Effector memory CD8-positive, alpha-beta T cell (primary cell): Measurements from ENCODE around the gene KLF4.
"Not testable (repeated sequence)": the region's sequence is repeated elsewhere in the genome, so short reads cannot be mapped to it uniquely, and the experiment has no call there.

Experiments
- ATAC-seq: fragments of 150-1000 bp; cut with Tn5 transposase; replicated peaks from 2 replicates; pipeline ENCODE4 v1.10.0; 2021; ENCODE audit warnings: mild to moderate bottlenecking, moderate library complexity
- DNase-seq, 3 experiments: peaks; one replicate each; pipeline ENCODE4 v3.0.0; 2021
- H3K27ac Mint-ChIP-seq, 2 donors: one replicate each; pipeline ENCODE4 v1.8.0; 2022; ENCODE audit warnings: mild to moderate bottlenecking in 2 of 2, mixed read lengths in 2 of 2, moderate library complexity in 2 of 2
- H3K27me3 Mint-ChIP-seq, 2 donors: one replicate each; pipeline ENCODE4 v1.8.0; 2022; ENCODE audit warnings: mixed read lengths in 2 of 2
- H3K36me3 Mint-ChIP-seq: one replicate; pipeline ENCODE4 v1.8.0; 2022; ENCODE audit warnings: mild to moderate bottlenecking, moderate library complexity, mixed read lengths; ENCODE audit not compliant: insufficient read depth
- H3K4me1 Mint-ChIP-seq, 2 donors: one replicate each; pipeline ENCODE4 v1.8.0; 2022; ENCODE audit warnings: low read depth in 2 of 2, mixed read lengths in 2 of 2
- H3K4me3 Mint-ChIP-seq, 2 donors: one replicate each; pipeline ENCODE4 v1.8.0; 2022; ENCODE audit warnings: mild to moderate bottlenecking in 2 of 2, mixed read lengths in 2 of 2, moderate library complexity in 2 of 2
- H3K9me3 Mint-ChIP-seq, 2 donors: one replicate each; pipeline ENCODE4 v1.8.0; 2022; ENCODE audit warnings: mixed read lengths in 2 of 2

KLF4 gene

DNA sequence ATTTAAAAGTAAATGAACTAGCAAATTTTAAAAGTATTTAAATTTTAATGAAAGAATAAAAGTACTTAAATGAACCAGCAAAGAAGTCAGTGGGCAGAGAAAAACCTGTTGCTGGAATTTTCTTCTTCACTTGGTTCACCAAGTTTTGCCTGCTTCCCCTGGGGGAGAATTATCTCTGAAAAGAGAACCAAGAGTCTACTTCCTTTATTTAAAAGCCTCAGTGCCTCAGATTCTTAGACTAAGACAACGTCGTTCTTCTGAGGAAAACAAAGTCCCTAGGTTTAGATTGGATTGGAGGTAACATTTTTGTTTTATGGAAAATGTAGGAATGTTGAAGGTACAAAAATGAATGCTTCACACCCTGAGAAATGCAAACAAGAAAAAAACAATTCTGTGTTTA, 7.4 kb upstream of the KLF4 start:
- Mint-ChIP-seq H3K9me3 (no peaks in the 10 kb centered on the region), H3K27ac (no peak overlapping the region), H3K27me3 (peaks cover 24 to 27% of the 10 kb centered on the region in 2 donors), H3K4me3 (no peak overlapping the region), H3K4me1 (no peaks in the 10 kb centered on the region), H3K36me3 (no peaks in the 10 kb centered on the region)
- no peak for ATAC-seq
- DNase-seq = no peak

DNA sequence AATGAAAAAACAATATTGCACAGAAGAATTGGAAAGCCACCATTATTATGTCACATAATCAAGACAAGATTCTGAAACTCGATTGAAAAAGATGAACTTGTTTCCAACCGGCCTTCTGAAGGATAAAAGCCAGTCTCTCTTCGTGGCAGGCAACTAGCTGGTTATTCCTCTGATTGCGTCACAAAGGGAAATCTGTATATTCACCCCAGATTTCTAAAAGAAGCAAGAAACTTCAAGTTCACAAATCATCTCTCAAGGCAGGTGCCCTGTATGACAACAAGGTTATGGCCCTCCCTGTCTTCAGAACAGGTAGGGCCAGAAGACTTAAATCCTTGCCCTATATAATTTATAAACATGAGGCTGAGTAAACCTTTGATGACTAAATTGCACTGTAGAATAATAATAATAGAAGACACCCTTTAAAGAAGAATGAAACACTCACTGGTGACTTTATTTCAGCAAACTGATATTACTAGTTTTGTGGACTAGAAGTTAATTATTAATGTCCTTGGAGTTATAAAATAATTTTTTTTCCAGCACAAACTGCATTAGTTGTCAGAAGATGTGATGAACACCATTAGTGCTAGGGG, 2.9 kb upstream of the KLF4 start:
- peaks cover 3 to 9% of the 10 kb centered on the region in 2 donors for H3K4me1 Mint-ChIP-seq
- no peak for DNase-seq
- ATAC-seq = no peak
- peaks cover 9% of the 10 kb centered on the region for H3K36me3 Mint-ChIP-seq
- H3K4me3 Mint-ChIP-seq = no peak overlapping the region
- no peak overlapping the region for H3K27ac Mint-ChIP-seq
- peaks cover 55 to 66% of the 10 kb centered on the region in 2 donors for H3K27me3 Mint-ChIP-seq
- no peaks in the 10 kb centered on the region for H3K9me3 Mint-ChIP-seq

DNA sequence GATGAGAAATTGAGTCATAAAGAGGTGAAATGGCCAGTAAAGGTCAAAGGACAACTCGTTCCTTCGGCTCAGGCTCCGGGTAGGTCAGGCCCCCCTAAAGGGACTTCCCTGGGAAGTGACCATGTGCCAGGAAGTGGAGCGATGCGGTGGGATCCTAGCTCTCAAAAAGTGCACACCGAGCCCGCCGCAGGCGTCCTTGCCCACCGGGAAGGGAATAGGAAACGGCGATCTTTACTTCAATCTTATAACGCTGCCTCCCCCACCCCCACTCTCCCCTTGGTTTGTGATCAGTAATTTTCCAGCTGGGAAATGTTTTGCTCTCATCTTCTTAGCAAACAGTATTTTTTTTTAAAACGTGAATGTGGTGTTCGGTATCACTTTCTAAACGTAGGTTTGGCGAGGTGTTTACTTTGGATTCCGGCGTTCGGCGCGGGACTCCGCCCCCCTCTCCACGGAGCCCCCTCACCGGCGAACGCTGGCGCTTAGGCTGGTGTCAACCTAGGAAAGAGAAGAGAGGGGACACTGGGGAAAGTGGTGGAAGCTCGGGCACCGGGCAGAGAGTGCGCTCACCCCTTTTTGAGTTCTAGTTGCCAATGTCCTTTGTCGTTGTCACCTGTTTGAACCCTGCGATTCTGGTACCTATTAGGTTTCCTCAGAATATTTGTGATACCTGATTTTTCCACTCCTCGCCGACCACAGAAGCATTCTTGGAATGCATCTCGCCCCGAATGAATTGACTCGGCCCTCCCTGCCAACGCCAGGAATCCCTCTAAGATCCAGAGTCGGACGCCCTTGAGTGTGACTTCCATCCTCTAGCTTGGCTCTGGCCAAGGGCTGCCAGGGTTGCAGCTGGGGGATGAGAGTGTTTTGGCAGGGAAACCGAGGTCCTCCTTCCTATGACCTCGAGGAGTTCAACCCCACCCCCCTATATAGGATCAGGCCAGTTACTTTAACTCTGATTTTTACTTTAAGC, 1.8 kb upstream of the KLF4 start:
- peaks cover 14% of the 10 kb centered on the region for H3K36me3 Mint-ChIP-seq
- H3K27ac Mint-ChIP-seq = no peak overlapping the region
- peak overlapping the region; percentile 56 to 69 for H3K4me3 Mint-ChIP-seq
- H3K9me3 Mint-ChIP-seq = no peaks in the 10 kb centered on the region
- H3K27me3 Mint-ChIP-seq = peaks cover 61 to 77% of the 10 kb centered on the region in 2 donors
- ATAC-seq = no peak
- H3K4me1 Mint-ChIP-seq = peaks cover 3 to 9% of the 10 kb centered on the region in 2 donors
- DNase-seq = no peak

DNA sequence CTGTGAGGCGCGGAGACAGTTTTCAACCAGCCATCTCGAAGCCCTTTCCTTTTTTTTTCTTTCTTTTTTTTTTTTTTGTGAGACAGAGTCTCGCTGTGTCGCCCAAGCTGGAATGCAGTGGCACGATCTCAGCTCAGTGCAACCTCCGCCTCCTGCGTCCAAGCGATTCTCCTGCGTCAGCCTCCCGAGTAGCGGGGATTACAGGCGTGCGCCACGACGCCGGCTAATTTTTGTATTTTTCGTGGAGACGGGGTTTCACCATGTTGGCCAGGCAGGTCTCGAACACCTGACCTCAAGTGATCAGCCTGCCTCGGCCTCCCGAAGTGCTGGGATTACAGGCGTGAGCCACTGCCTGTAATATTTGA, 1.0 kb upstream of the KLF4 start:
- ATAC-seq, H3K9me3 Mint-ChIP-seq, H3K4me1 Mint-ChIP-seq, DNase-seq, H3K27ac Mint-ChIP-seq: not testable (repeated sequence)
- peaks cover 14% of the 10 kb centered on the region for H3K36me3 Mint-ChIP-seq
- H3K4me3 Mint-ChIP-seq = peak overlapping the region; percentile 56 to 69
- H3K27me3 Mint-ChIP-seq = peaks cover 58 to 82% of the 10 kb centered on the region in 2 donors

DNA sequence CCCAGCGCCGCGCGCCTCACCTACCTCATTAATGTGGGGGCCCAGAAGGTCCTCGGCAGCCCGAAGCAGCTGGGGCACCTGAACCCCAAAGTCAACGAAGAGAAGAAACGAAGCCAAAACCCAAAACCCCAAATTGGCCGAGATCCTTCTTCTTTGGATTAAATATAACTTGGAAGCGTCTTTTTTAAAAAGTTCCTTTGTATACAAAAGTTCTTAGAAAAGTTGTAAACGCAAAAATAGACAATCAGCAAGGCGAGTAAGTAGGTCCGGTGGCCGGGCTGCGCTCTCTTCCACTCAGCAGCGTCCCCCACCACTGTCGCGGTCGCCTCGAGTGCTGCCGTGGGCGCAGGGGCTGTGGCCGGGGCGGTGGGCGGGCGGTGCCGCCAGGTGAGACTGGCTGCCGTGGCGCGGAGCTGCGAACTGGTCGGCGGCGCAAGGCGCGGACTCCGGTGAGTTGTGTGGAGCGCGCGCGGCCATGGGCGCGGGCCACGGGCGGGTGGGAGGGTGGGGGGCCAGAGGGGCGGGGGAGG, 360 bp downstream of the KLF4 start:
- Mint-ChIP-seq H3K27me3 (peaks cover 44 to 74% of the 10 kb centered on the region in 2 donors), H3K4me1 (peaks cover 3 to 9% of the 10 kb centered on the region in 2 donors), H3K9me3 (no peaks in the 10 kb centered on the region), H3K36me3 (peaks cover 14% of the 10 kb centered on the region), H3K27ac (no peak overlapping the region), H3K4me3 (peak overlapping the region; percentile 69 to 75)
- DNase-seq (no peak), ATAC-seq (no peak)

DNA sequence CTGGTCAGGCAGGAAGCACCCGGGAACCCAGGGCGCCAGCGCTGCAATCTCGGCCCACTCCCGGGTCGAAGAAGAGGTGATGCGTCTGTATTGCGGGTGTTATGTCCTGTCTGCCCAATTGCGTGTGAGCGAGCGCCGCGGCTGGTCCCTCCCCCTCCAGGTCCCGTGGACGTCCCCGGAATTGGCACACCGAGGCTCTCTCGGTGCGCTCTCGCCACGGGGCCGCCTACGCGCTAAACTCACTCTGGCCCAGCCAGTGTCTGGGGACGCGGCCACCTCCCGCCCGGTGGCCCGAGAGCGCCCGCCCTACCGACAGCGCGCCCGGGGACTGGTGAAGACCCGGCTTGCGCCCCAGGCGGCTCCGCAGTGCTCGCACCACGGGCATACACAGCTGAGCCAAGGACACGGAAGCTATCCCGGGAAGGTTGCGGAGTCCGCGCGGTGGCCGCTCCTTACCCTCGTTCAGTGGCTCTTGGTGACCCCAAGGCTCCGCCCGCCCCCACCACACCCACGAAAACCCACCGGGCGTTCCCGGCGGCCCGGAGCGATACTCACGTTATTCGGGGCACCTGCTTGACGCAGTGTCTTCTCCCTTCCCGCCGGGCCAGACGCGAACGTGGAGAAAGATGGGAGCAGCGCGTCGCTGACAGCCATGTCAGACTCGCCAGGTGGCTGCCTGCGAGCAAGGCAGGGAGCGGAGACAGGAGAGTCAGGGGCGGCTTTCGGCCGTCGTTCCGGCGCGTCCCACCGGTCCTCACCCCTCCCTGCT, 1.0 kb downstream of the KLF4 start:
- no peaks in the 10 kb centered on the region for H3K9me3 Mint-ChIP-seq
- peak; percentile 39 for ATAC-seq
- peak overlapping the region; percentile 69 to 75 for H3K4me3 Mint-ChIP-seq
- peaks cover 46 to 70% of the 10 kb centered on the region in 2 donors for H3K27me3 Mint-ChIP-seq
- H3K27ac Mint-ChIP-seq = no peak overlapping the region
- no peak for DNase-seq
- peaks cover 3 to 9% of the 10 kb centered on the region in 2 donors for H3K4me1 Mint-ChIP-seq
- H3K36me3 Mint-ChIP-seq = peaks cover 14% of the 10 kb centered on the region

DNA sequence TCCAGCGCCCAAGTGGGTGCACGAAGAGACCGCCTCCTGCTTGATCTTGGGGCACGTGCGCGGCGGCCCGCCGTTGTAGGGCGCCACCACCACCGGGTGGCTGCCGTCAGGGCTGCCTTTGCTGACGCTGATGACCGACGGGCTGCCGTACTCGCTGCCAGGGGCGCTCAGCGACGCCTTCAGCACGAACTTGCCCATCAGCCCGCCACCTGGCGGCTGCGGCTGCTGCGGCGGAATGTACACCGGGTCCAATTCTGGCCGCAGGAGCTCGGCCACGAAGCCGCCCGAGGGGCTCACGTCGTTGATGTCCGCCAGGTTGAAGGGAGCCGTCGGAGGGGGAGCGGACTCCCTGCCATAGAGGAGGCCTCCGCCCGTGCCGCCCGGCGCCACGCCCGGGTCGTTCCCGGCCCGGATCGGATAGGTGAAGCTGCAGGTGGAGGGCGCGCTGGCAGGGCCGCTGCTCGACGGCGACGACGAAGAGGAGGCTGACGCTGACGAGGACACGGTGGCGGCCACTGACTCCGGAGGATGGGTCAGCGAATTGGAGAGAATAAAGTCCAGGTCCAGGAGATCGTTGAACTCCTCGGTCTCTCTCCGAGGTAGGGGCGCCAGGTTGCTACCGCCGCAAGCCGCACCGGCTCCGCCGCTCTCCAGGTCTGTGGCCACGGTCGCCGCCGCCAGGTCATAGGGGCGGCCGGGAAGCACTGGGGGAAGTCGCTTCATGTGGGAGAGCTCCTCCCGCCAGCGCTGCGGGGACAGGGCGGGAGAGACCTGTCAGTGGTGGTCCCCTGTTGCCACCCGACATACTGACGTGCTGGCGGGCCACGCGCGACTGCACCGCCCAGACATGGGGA, 1.8 kb downstream of the KLF4 start:
- H3K27ac Mint-ChIP-seq = no peak overlapping the region
- H3K4me3 Mint-ChIP-seq = peak overlapping the region in 1 of 2 donors; percentile 75
- H3K4me1 Mint-ChIP-seq = peaks cover 3 to 9% of the 10 kb centered on the region in 2 donors
- DNase-seq (no peak), ATAC-seq (no peak)
- H3K27me3 Mint-ChIP-seq = peaks cover 49 to 70% of the 10 kb centered on the region in 2 donors
- H3K9me3 Mint-ChIP-seq = no peaks in the 10 kb centered on the region
- peaks cover 14% of the 10 kb centered on the region for H3K36me3 Mint-ChIP-seq

DNA sequence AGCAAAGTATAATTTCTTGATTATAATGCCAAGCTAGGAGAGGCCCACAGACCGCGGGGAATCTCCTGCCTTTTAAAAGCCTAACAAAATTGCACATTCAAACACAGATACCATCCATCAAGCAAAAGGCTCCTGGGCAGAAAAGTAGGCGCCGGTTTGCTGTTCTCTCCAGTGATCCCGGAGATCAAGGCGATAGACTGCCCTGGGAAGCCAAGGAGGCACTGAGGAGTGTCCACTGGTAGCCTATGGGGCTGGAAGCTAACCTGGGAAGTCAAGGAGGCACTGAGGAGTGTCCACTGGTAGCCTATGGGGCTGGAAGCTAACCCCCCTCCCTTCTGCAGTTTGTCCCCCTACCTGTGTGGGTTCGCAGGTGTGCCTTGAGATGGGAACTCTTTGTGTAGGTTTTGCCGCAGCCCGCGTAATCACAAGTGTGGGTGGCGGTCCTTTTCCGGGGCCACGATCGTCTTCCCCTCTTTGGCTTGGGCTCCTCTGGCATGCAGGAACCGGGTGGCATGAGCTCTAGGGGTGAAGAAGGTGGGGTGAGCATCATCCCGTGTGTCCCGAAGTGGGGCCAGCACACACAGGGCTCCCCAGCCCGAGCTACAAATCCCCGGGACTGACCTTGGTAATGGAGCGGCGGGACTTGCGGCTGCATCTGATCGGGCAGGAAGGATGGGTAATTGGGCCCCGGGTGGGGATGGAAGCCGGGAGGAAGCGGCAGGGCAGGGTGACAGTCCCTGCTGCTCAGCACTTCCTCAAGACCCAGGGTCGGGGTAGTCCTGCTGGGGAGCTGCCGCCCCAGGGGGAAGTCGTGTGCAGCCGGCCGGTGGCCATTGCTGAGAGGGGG, 2.7 kb downstream of the KLF4 start:
- H3K27me3 Mint-ChIP-seq = peaks cover 43 to 63% of the 10 kb centered on the region in 2 donors
- H3K4me3 Mint-ChIP-seq = peak overlapping the region in 1 of 2 donors; percentile 75

DNA sequence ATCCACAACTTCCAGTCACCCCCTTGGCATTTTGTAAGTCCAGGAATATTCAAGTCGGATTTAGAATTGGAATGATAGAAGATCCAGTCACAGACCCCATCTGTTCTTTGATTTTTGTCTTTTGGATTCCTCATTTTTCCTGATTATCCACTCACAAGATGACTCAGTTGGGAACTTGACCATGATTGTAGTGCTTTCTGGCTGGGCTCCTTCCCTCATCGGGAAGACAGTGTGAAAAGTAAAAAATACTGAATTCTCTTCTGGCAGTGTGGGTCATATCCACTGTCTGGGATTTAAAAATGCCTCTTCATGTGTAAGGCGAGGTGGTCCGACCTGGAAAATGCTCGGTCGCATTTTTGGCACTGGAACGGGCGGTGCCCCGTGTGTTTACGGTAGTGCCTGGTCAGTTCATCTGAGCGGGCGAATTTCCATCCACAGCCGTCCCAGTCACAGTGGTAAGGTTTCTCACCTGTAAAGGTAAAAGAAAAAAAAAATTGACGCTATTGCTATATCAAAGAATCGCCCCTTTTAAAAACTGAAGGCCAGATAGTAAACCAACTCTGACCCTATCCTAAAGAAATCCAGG, 4.0 kb downstream of the KLF4 start:
- ATAC-seq (no peak), DNase-seq (no peak)
- peaks cover 0 to 6% of the 10 kb centered on the region in 2 donors for H3K4me1 Mint-ChIP-seq
- no peaks in the 10 kb centered on the region for H3K9me3 Mint-ChIP-seq
- H3K27ac Mint-ChIP-seq = no peak overlapping the region
- H3K4me3 Mint-ChIP-seq = no peak overlapping the region
- H3K36me3 Mint-ChIP-seq = peaks cover 12% of the 10 kb centered on the region
- H3K27me3 Mint-ChIP-seq = peaks cover 29 to 49% of the 10 kb centered on the region in 2 donors

More for the DNA sequence above, 2.7 kb downstream of the KLF4 start:
- H3K4me1 Mint-ChIP-seq = peaks cover 3 to 9% of the 10 kb centered on the region in 2 donors
- no peak overlapping the region for H3K27ac Mint-ChIP-seq
- H3K9me3 Mint-ChIP-seq = no peaks in the 10 kb centered on the region
- H3K36me3 Mint-ChIP-seq = peaks cover 14% of the 10 kb centered on the region
- ATAC-seq = no peak
- no peak for DNase-seq

DNA sequence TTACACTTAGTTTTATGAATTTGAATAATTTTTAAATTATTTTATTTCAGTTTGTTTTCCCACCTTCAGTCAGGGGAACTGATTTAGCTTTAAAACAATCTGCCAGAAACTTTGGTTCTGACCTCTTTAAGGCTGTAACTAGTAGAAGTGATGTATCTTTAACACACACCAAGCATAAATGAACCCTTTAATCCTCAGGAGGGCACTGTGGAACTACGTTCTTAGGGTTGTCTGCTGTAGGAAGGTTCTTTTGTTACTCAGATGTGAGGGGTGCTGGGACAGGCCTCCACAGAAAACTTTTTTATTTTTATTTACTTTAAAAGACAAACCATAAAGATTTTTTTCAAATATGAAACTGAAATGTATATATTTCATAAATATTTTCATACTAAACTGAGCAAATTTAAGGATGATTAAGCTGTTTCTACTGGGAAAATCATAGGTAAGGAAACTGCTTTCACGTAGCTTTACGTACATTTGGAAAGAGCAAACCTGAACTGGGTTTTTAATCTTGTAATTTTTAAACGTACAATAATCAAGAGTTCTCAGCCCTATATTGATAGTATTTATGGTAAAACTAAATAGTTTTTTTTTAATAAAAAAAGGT, 5.3 kb downstream of the KLF4 start:
- H3K36me3 Mint-ChIP-seq = peaks cover 12% of the 10 kb centered on the region
- no peak for ATAC-seq
- DNase-seq = no peak
- no peak overlapping the region for H3K4me3 Mint-ChIP-seq
- H3K27ac Mint-ChIP-seq = no peak overlapping the region
- H3K27me3 Mint-ChIP-seq = peaks cover 24 to 42% of the 10 kb centered on the region in 2 donors
- H3K4me1 Mint-ChIP-seq = peaks cover 0 to 2% of the 10 kb centered on the region in 2 donors
- no peaks in the 10 kb centered on the region for H3K9me3 Mint-ChIP-seq

DNA sequence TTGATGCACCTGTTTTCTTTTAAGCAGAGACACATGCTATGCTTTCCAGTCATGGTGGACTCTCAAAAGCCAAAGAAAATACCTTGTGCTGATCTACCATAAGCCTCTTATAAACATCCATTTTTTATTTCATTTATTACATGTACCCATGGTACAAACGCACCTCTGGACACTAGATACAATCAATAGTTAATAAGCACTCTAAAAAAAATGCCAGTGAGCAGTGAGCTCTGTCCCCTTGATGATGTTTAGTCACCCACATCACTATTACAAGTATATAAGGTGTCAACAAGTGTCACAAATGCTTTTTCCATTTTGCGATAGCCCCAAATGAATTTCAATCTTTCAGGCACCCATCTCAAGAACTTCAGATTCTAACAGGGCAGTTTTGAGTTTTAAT, 5.9 kb downstream of the KLF4 start:
- Mint-ChIP-seq H3K4me3 (no peak overlapping the region), H3K9me3 (no peaks in the 10 kb centered on the region), H3K36me3 (peaks cover 9% of the 10 kb centered on the region), H3K27ac (no peak overlapping the region), H3K27me3 (peaks cover 19 to 43% of the 10 kb centered on the region in 2 donors), H3K4me1 (no peaks in the 10 kb centered on the region)
- ATAC-seq = no peak
- DNase-seq = no peak
